HL-60 (cell line): ENCODE data around the gene PLPP3.

Experiments used
- CTCF ChIP-seq: IDR thresholded peaks from one replicate; pipeline ENCODE4 v1.5.1; 2011; ENCODE audit warnings: low read length, control low read depth, inconsistent platforms; ENCODE audit not compliant: insufficient read depth
- GABPA ChIP-seq: IDR thresholded peaks from 2 replicates; pipeline ENCODE4 v1.6.1; 2012; ENCODE audit warnings: low read depth
- POLR2AphosphoS5 ChIP-seq: IDR thresholded peaks from 2 replicates; pipeline ENCODE4 v1.6.1; 2012; ENCODE audit warnings: low read depth
- SPI1 ChIP-seq: IDR thresholded peaks from 2 replicates; pipeline ENCODE4 v1.6.1; 2012; ENCODE audit warnings: low read depth, mild to moderate bottlenecking, borderline replicate concordance
- TF ChIP-seq, protein P1 (sequence below): IDR thresholded peaks from 2 replicates; pipeline ENCODE4 v1.6.1; 2012; ENCODE audit warnings: low read depth; ENCODE audit not compliant: insufficient replicate concordance

- TF ChIP-seq CTCF (no peak), POLR2AphosphoS5 (no peak), SPI1 (no peak), GABPA (no peak)
- TF ChIP-seq, protein P1, sequence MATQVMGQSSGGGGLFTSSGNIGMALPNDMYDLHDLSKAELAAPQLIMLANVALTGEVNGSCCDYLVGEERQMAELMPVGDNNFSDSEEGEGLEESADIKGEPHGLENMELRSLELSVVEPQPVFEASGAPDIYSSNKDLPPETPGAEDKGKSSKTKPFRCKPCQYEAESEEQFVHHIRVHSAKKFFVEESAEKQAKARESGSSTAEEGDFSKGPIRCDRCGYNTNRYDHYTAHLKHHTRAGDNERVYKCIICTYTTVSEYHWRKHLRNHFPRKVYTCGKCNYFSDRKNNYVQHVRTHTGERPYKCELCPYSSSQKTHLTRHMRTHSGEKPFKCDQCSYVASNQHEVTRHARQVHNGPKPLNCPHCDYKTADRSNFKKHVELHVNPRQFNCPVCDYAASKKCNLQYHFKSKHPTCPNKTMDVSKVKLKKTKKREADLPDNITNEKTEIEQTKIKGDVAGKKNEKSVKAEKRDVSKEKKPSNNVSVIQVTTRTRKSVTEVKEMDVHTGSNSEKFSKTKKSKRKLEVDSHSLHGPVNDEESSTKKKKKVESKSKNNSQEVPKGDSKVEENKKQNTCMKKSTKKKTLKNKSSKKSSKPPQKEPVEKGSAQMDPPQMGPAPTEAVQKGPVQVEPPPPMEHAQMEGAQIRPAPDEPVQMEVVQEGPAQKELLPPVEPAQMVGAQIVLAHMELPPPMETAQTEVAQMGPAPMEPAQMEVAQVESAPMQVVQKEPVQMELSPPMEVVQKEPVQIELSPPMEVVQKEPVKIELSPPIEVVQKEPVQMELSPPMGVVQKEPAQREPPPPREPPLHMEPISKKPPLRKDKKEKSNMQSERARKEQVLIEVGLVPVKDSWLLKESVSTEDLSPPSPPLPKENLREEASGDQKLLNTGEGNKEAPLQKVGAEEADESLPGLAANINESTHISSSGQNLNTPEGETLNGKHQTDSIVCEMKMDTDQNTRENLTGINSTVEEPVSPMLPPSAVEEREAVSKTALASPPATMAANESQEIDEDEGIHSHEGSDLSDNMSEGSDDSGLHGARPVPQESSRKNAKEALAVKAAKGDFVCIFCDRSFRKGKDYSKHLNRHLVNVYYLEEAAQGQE, result no peak
These were observed 26.3 kb downstream of the PLPP3 start for GRCh38 chr1:56553046-56553445.
